Gastrocnemius medialis (tissue), 4 donors: Measurements from ENCODE around the gene LEUTX.

Experiments used
- CTCF ChIP-seq, 5 experiments: fragments of 450-650 bp in 3 of 5; fragments of 200-600 bp in 2 of 5; sonication (generic) in 2 of 5; IDR thresholded peaks in 4 of 5; conservative IDR thresholded peaks in 1 of 5; 1 replicate in 4 of 5; 2 replicates in 1 of 5; pipeline ENCODE4 v1.5.1; 2016 to 2019; ENCODE audit warnings: antibody characterized with exemption in 5 of 5, mild to moderate bottlenecking in 3 of 5, moderate library complexity in 3 of 5
- POLR2A ChIP-seq, 2 donors: fragments of 450-650 bp; IDR thresholded peaks; one replicate each; pipeline ENCODE4 v1.6.1; 2017; ENCODE audit warnings: antibody characterized with exemption in 2 of 2, mild to moderate bottlenecking in 2 of 2, moderate library complexity in 2 of 2

DNA sequence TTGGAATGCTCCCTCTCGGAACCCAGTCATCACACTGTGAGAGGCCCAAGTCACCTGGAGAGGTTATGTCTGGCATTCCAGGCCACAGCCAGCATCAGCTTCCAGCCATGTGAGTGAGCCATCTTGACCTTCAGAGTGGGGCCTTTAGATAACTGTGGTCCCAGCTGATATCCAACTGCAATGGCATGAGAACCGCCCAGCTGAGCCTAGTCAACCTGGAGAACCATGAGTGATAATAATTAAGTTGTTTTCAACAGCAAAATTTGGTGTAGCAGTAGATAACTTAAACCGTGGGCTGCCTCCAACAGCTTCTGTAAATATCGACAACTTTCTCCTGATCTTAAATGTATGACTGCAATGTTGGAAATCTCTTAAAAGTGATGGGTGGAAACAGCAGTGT is 30.7 kb downstream of the LEUTX start:
- TF ChIP-seq CTCF (IDR thresholded peaks at IDR 0.05 in 4 of 5, conservative IDR thresholded peaks at IDR 0.05 in 1 of 5) = no peak
- no peak for TF ChIP-seq POLR2A (IDR thresholded peaks at IDR 0.05)
